ENCODE measurements around the gene HCRTR1. TPM values are rescaled to one million over a fixed set of nuclear protein-coding genes. Genes with fewer than 3 reads are reported as not detected.

The HCRTR1 gene
- total RNA-seq, 5 donors from 2014 or later (not counting 1 experiment from before 2014, with no cell fraction given), result not detected

DNA sequence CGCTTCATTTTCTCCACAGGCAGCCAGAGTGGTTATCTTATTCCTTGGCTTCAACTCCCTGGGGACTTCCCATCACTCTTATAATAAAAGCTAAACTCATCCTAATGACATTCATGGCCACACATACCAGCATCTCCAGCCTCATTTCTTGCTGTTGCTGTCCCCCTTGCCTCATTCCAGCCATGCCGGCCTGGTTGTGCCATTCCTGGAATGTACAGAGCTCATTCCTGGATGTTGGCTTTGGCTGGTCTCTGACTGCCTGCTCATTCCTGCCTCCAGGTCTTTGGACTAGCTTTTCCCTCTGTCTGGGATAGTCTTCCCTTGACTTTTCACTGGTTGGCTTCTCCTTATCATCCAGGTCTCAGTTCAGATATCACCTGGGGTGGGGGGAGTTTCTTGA, 29.6 kb downstream of the HCRTR1 start:
- no peaks in the 10 kb centered on the region for H3K27me3 ChIP-seq (replicated peaks in 1 of 2; ENCODE audit: control insufficient read depth in 2 of 2, extremely low read depth in 1 of 2, insufficient read depth in 2 of 2, low read length in 1 of 2)
- peaks cover 34 to 47% (median 44%) of the 10 kb centered on the region in 3 donors for H3K4me1 Mint-ChIP-seq
- 93% methylated on average over 2 of the region's 2 CpGs for WGBS (ENCODE audit: insufficient coverage)
- peaks cover 16 to 26% of the 10 kb centered on the region in 2 experiments for H3K4me1 ChIP-seq (ENCODE audit: control insufficient read depth in 1 of 2, extremely low read depth in 1 of 2, insufficient read depth in 2 of 2, low read length in 2 of 2)
- H3K4me3 ChIP-seq (ENCODE audit: control insufficient read depth in 1 of 2, extremely low read depth in 1 of 2, low read length in 1 of 2), result no peak overlapping the region
- no peak overlapping the region for H3K27ac ChIP-seq (ENCODE audit: low read length)
- H3K9me3 Mint-ChIP-seq, result no peaks in the 10 kb centered on the region
- no peaks in the 10 kb centered on the region for H3K36me3 Mint-ChIP-seq
- ChIA-PET CTCF (interaction anchor here in 1 of 2 donors (1.4 kb wide), 1 partner anchor 113 kb away, joined by 3 read pairs; no protein-coding TSS in a partner anchor), POLR2A (interaction anchor here in 1 of 2 donors (0.6 kb wide), 1 partner anchor 86 kb away, joined by 3 read pairs; no protein-coding TSS in a partner anchor)
- peak overlapping the region; percentile 1 to 94 (median 17) for H3K4me3 Mint-ChIP-seq
- ATAC-seq (replicated peaks in 1 of 4) (no peak), DNase-seq (no peak)
- no peak overlapping the region for H3K27ac Mint-ChIP-seq
- H3K27me3 Mint-ChIP-seq, result no peaks in the 10 kb centered on the region
- H3K9me3 ChIP-seq, result no peaks in the 10 kb centered on the region
- no peaks in the 10 kb centered on the region for H3K36me3 ChIP-seq (ENCODE audit: control insufficient read depth in 2 of 2, extremely low read depth in 1 of 2, insufficient read depth in 1 of 2, low read length in 1 of 2)

GRCh38 chr1:31648190-31648589, 30.7 kb downstream of the HCRTR1 start:
- DNase-seq (no peak), ATAC-seq (replicated peaks in 1 of 4) (no peak)
- WGBS (ENCODE audit: insufficient coverage), result 80% methylated on average over 2 of the region's 2 CpGs
- Histone ChIP-seq H3K4me1 (ENCODE audit: control insufficient read depth in 1 of 2, extremely low read depth in 1 of 2, insufficient read depth in 2 of 2, low read length in 2 of 2) (peaks cover 16 to 22% of the 10 kb centered on the region in 2 experiments), H3K9me3 (no peaks in the 10 kb centered on the region), H3K4me3 (ENCODE audit: control insufficient read depth in 1 of 2, extremely low read depth in 1 of 2, low read length in 1 of 2) (no peak overlapping the region), H3K36me3 (ENCODE audit: control insufficient read depth in 2 of 2, extremely low read depth in 1 of 2, insufficient read depth in 1 of 2, low read length in 1 of 2) (no peaks in the 10 kb centered on the region), H3K27me3 (replicated peaks in 1 of 2; ENCODE audit: control insufficient read depth in 2 of 2, extremely low read depth in 1 of 2, insufficient read depth in 2 of 2, low read length in 1 of 2) (no peaks in the 10 kb centered on the region), H3K27ac (ENCODE audit: low read length) (no peak overlapping the region)
- CTCF ChIA-PET, result interaction anchor here in 1 of 2 donors (0.7 kb wide), 1 partner anchor 648 kb away, joined by 8 read pairs; no protein-coding TSS in a partner anchor
- Mint-ChIP-seq H3K4me1 (peaks cover 33 to 39% (median 34%) of the 10 kb centered on the region in 3 donors), H3K36me3 (no peaks in the 10 kb centered on the region), H3K27ac (no peak overlapping the region), H3K9me3 (no peaks in the 10 kb centered on the region), H3K4me3 (no peak overlapping the region), H3K27me3 (no peaks in the 10 kb centered on the region)
- POLR2A ChIA-PET, result no interaction called here

DNA sequence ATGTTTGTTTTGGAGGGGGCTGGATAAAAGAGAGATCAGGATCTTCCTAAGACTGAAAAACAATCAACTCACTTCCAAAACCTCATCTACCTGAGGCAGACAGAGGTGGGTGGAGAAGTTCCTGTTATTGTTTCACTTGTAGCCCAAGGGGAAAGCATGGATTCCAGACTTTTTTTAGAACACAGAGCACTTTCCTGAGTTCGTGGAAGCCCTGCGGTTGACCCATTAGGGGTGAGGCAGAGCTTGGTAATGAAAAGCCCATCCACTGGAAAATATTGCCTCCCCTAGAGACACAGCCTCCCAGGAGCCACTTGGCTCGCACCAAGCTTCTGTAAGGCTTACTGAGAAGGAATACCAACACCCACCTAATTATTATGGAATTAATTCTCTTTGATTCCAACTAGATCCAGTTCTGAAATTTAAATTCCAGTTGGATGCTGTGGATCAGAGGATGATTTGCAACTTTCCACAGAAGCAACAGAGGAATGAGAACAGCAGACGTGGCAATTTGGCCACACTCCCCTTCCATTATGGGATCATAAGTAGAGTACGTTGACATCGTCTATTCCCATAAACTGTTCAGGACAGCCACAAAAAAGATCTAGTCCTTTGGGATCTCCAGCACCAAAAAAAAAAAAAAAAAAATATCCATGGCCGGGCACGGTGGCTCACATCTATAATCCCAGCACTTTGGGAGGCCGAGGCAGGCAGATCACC, 31.3 kb downstream of the HCRTR1 start:
- no peaks in the 10 kb centered on the region for H3K9me3 Mint-ChIP-seq
- Histone ChIP-seq H3K4me1 (ENCODE audit: control insufficient read depth in 1 of 2, extremely low read depth in 1 of 2, insufficient read depth in 2 of 2, low read length in 2 of 2) (peaks cover 10 to 16% of the 10 kb centered on the region in 2 experiments), H3K4me3 (ENCODE audit: control insufficient read depth in 1 of 2, extremely low read depth in 1 of 2, low read length in 1 of 2) (no peak overlapping the region), H3K9me3 (no peaks in the 10 kb centered on the region), H3K36me3 (ENCODE audit: control insufficient read depth in 2 of 2, extremely low read depth in 1 of 2, insufficient read depth in 1 of 2, low read length in 1 of 2) (no peaks in the 10 kb centered on the region), H3K27ac (ENCODE audit: low read length) (no peak overlapping the region), H3K27me3 (replicated peaks in 1 of 2; ENCODE audit: control insufficient read depth in 2 of 2, extremely low read depth in 1 of 2, insufficient read depth in 2 of 2, low read length in 1 of 2) (no peaks in the 10 kb centered on the region)
- peaks cover 27 to 33% (median 28%) of the 10 kb centered on the region in 3 donors for H3K4me1 Mint-ChIP-seq
- DNase-seq (no peak), ATAC-seq (replicated peaks in 1 of 4) (no peak)
- POLR2A ChIA-PET, result no interaction called here
- no CpG with 5 or more reads among the region's 9 CpGs for WGBS (ENCODE audit: insufficient coverage)
- no peak overlapping the region for H3K27ac Mint-ChIP-seq
- no peak overlapping the region for H3K4me3 Mint-ChIP-seq
- H3K36me3 Mint-ChIP-seq, result no peaks in the 10 kb centered on the region
- CTCF ChIA-PET, result interaction anchor here in 1 of 2 donors (0.7 kb wide), 1 partner anchor 649 kb away, joined by 8 read pairs; no protein-coding TSS in a partner anchor
- H3K27me3 Mint-ChIP-seq, result no peaks in the 10 kb centered on the region

GRCh38 chr1:31650161-31651088, 32.9 kb downstream of the HCRTR1 start:
- ChIA-PET POLR2A (no interaction called here), CTCF (no interaction called here)
- no peak overlapping the region for H3K4me3 Mint-ChIP-seq
- 85% methylated on average over 4 of the region's 9 CpGs for WGBS (ENCODE audit: insufficient coverage)
- no peak overlapping the region for H3K4me3 ChIP-seq (ENCODE audit: control insufficient read depth in 1 of 2, extremely low read depth in 1 of 2, low read length in 1 of 2)
- H3K36me3 Mint-ChIP-seq, result no peaks in the 10 kb centered on the region
- H3K27me3 ChIP-seq (replicated peaks in 1 of 2; ENCODE audit: control insufficient read depth in 2 of 2, extremely low read depth in 1 of 2, insufficient read depth in 2 of 2, low read length in 1 of 2), result peaks cover 0 to 3% of the 10 kb centered on the region in 2 experiments
- DNase-seq (no peak), ATAC-seq (replicated peaks in 1 of 4) (no peak)
- H3K27ac Mint-ChIP-seq, result no peak overlapping the region
- no peak overlapping the region for H3K27ac ChIP-seq (ENCODE audit: low read length)
- H3K36me3 ChIP-seq (ENCODE audit: control insufficient read depth in 2 of 2, extremely low read depth in 1 of 2, insufficient read depth in 1 of 2, low read length in 1 of 2), result no peaks in the 10 kb centered on the region
- H3K9me3 Mint-ChIP-seq, result no peaks in the 10 kb centered on the region
- H3K4me1 Mint-ChIP-seq, result peaks cover 12 to 17% (median 15%) of the 10 kb centered on the region in 3 donors
- H3K27me3 Mint-ChIP-seq, result peaks cover 0 to 2% of the 10 kb centered on the region in 2 donors
- H3K4me1 ChIP-seq (ENCODE audit: control insufficient read depth in 1 of 2, extremely low read depth in 1 of 2, insufficient read depth in 2 of 2, low read length in 2 of 2), result peaks cover 6 to 8% of the 10 kb centered on the region in 2 experiments
- no peaks in the 10 kb centered on the region for H3K9me3 ChIP-seq

DNA sequence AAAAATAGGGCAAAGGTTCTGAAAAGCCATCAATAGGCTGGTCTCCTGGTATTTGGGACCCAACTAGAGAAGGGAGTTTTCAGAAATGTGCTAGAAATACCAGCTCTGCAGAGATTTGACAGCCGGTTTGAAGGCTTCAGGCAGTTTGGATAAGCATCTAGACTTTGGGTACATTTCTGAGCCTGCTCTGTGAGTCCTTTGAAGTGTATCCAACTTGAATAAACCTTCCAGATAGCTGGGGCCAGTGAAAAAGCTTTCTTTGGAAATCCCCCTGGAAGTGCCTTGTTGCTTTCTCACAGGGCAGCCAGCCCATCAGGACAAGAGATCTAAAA, 33.6 kb downstream of the HCRTR1 start:
- Histone ChIP-seq H3K4me1 (ENCODE audit: control insufficient read depth in 1 of 2, extremely low read depth in 1 of 2, insufficient read depth in 2 of 2, low read length in 2 of 2) (peaks cover 0 to 1% of the 10 kb centered on the region in 2 experiments), H3K36me3 (ENCODE audit: control insufficient read depth in 2 of 2, extremely low read depth in 1 of 2, insufficient read depth in 1 of 2, low read length in 1 of 2) (no peaks in the 10 kb centered on the region), H3K27me3 (replicated peaks in 1 of 2; ENCODE audit: control insufficient read depth in 2 of 2, extremely low read depth in 1 of 2, insufficient read depth in 2 of 2, low read length in 1 of 2) (peaks cover 0 to 8% of the 10 kb centered on the region in 2 experiments), H3K4me3 (ENCODE audit: control insufficient read depth in 1 of 2, extremely low read depth in 1 of 2, low read length in 1 of 2) (no peak overlapping the region), H3K9me3 (no peaks in the 10 kb centered on the region), H3K27ac (ENCODE audit: low read length) (no peak overlapping the region)
- Mint-ChIP-seq H3K4me3 (no peak overlapping the region), H3K4me1 (peaks cover 6 to 11% (median 9%) of the 10 kb centered on the region in 3 donors), H3K27me3 (peaks cover 0 to 8% of the 10 kb centered on the region in 2 donors), H3K36me3 (no peaks in the 10 kb centered on the region), H3K27ac (no peak overlapping the region), H3K9me3 (no peaks in the 10 kb centered on the region)
- ChIA-PET CTCF (no interaction called here), POLR2A (no interaction called here)
- no peak for DNase-seq
- WGBS (ENCODE audit: insufficient coverage), result no CpG with 5 or more reads among the region's 1 CpG
- no peak for ATAC-seq (replicated peaks in 1 of 4)

DNA sequence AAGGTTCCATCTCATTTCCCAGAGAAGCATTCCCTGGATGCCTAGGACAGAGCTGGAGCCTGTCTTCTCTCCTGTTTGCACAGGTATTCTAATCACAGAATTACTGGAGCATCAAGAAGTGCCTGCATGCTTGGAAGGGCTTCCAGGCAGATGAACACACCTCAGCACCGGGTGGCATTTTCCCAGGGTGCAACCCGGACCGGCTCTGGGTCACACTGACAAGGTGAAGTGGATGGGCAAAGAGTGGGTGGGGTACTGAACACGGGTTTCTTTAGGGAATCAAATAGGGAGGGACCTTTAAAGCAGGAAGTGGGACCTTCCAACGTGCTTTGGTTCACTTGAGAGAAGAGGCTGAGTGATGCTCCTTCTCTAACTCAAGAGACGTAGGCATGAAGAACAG, 34.3 kb downstream of the HCRTR1 start:
- Histone ChIP-seq H3K27me3 (replicated peaks in 1 of 2; ENCODE audit: control insufficient read depth in 2 of 2, extremely low read depth in 1 of 2, insufficient read depth in 2 of 2, low read length in 1 of 2) (peaks cover 0 to 13% of the 10 kb centered on the region in 2 experiments), H3K36me3 (ENCODE audit: control insufficient read depth in 2 of 2, extremely low read depth in 1 of 2, insufficient read depth in 1 of 2, low read length in 1 of 2) (no peaks in the 10 kb centered on the region), H3K9me3 (no peaks in the 10 kb centered on the region), H3K4me1 (ENCODE audit: control insufficient read depth in 1 of 2, extremely low read depth in 1 of 2, insufficient read depth in 2 of 2, low read length in 2 of 2) (no peaks in the 10 kb centered on the region), H3K27ac (ENCODE audit: low read length) (no peak overlapping the region), H3K4me3 (ENCODE audit: control insufficient read depth in 1 of 2, extremely low read depth in 1 of 2, low read length in 1 of 2) (no peak overlapping the region)
- Mint-ChIP-seq H3K4me3 (no peak overlapping the region), H3K9me3 (no peaks in the 10 kb centered on the region), H3K4me1 (peaks cover 2 to 6% (median 3%) of the 10 kb centered on the region in 3 donors), H3K27me3 (peaks cover 0 to 8% of the 10 kb centered on the region in 2 donors), H3K27ac (no peak overlapping the region), H3K36me3 (no peaks in the 10 kb centered on the region)
- no peak for ATAC-seq (replicated peaks in 1 of 4)
- 71% methylated on average over 4 of the region's 6 CpGs for WGBS (ENCODE audit: insufficient coverage)
- ChIA-PET POLR2A (no interaction called here), CTCF (no interaction called here)
- DNase-seq, result no peak

Data from T-cell (primary cell).